HG02678 (cell line): ENCODE data around the gene UBFD1.
"Not testable (repeated sequence)": the region's sequence is repeated elsewhere in the genome, so short reads cannot be mapped to it uniquely, and the experiment has no call there.

Experiments
- ATAC-seq: cut with Tn5 transposase; IDR thresholded peaks from one replicate; pipeline ENCODE4 v1.9.1; 2021; ENCODE audit warnings: mild to moderate bottlenecking, moderate library complexity; ENCODE audit not compliant: unreplicated experiment

The UBFD1 gene, protein sequence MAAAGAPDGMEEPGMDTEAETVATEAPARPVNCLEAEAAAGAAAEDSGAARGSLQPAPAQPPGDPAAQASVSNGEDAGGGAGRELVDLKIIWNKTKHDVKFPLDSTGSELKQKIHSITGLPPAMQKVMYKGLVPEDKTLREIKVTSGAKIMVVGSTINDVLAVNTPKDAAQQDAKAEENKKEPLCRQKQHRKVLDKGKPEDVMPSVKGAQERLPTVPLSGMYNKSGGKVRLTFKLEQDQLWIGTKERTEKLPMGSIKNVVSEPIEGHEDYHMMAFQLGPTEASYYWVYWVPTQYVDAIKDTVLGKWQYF

GRCh38 chr16:23556881-23557778, at the start of gene UBFD1, which contains the start of gene EARS2:
Gene UBFD1, plus strand, starts transcription at chr16:23557727. Its CDS starts 16 bp downstream, at chr16:23557743.
Gene EARS2, minus strand, starts transcription at chr16:23557350. Its CDS starts 7 bp downstream, at chr16:23557343.
- ATAC-seq, result peak; percentile 92

DNA sequence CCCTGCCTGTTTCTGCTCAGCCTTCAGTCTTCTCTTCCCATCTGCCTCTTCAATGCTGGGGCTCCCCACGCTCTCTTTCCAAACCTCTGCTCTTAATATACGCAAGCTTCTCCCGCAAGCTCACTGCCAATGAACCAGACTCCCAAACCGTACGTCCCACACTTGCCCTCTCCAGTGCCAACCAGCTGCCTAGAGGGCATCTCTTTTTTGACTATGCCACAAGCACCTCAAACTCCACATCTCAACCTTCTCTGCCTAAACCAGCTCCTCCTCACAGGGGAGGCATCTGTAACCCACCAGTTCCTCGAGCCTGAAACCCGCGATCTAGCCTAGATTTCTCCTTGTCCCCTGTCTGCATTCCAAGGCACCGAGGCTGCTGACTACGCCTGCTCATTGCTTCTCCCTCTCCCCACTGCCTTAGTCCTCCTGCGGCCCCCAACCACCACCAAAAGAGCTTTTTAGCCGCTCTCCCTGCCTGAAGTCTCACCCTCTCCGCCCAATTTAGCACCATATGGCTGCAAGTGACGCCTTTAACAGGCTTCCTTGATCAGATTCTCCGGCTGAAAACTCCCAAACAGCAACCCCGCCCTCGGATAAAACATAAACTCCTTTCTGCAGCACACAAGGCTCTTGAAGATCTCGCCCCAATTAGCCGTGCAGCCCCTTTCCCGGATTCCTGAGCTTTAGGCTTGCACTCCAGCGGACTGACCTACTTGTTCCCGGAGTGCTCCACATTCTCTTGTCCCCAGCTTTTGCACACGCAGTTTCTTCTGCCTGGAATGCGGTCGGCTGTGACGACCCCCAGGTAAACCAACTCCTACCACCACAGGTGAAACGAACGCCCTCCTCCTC, 48.7 kb upstream of the UBFD1 start:
- no peak for ATAC-seq

DNA sequence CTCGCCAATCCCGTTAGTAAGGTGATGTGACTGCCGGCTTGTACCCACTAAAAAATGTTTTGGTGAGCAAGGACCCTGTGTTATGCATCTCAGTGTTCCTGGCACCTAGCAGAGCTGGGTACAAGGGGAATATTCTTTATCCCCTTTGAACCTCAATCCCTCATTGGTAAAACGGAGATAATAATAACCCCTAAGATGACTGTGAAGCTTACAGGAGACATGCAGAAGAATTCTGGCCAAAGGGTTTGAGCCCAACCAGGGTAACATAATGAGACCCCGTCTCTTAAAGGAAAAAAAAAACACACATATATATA, 48.1 kb upstream of the UBFD1 start:
- ATAC-seq, result no peak

GRCh38 chr16:23509782-23510163, 47.8 kb upstream of the UBFD1 start:
- peak; percentile 13 for ATAC-seq

GRCh38 chr16:23510164-23510914, 47.2 kb upstream of the UBFD1 start, which contains the start of gene GGA2:
Gene GGA2, minus strand, starts transcription at chr16:23510494. Its CDS starts 83 bp downstream, at chr16:23510411.
- peak; percentile 77 for ATAC-seq

GRCh38 chr16:23510915-23511270, 46.6 kb upstream of the UBFD1 start:
- not testable (repeated sequence) for ATAC-seq

GRCh38 chr16:23511731-23512130, 45.8 kb upstream of the UBFD1 start:
- ATAC-seq, result no peak

- ATAC-seq, result no peak
Observed at GRCh38 chr16:23512168-23512695, 45.3 kb upstream of the UBFD1 start.

- no peak for ATAC-seq
Observed at GRCh38 chr16:23514381-23515152, 43.0 kb upstream of the UBFD1 start.

DNA sequence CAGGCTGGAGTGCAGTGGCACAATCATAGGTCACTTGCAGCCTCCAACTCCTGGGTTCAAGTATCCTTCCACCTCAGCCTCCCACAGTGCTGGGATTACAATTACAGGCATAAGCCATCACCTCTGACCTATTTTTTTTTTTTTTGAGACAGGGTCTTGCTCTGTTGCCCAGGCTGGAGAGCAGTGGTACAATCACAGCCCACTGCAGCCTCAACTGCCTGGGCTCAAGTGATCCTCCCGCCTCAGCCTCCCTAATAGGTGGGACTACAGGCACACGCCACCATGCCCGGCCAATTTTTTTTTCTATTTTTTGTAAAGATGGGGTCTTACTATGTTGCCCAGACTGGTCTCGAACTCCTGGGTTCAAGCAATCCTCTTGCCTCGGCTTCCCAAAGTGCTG, 41.6 kb upstream of the UBFD1 start:
- no peak for ATAC-seq

DNA sequence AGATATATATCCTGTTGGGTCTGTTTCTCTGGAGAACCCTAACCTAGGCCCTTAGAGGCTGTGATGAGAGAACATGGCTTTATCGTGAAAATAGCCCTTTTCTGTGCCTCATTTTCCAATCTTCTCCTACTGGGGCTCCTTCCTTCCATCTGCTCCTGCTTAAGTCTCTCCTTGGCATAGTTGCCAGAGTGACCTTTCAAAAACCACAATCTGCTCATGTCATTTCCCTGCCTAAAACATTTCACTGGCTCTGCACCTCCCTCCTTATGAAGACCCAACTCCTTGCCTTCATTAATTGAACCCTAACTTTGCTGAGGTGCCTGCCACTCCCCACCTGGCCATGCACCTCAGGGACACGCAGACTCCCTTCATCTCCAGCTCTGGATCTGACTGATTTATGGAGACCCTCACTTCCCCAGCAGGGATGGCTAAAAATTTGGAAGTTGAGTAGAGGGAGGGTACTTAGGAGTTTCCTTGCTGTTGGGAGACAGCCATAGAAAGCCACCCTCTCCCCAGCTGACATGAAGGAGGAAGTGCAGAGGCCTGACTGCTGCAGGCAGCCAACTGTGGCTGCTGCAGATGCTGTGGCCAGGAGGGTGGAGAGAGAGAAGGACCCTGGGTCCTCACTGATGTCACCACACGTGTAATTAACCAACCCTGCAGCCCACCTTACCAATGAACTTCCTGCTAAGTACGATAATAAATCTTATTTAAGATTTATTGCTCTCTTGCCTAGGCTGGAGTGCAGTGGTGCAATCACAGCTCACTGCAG, 41.0 kb upstream of the UBFD1 start:
- ATAC-seq, result no peak

DNA sequence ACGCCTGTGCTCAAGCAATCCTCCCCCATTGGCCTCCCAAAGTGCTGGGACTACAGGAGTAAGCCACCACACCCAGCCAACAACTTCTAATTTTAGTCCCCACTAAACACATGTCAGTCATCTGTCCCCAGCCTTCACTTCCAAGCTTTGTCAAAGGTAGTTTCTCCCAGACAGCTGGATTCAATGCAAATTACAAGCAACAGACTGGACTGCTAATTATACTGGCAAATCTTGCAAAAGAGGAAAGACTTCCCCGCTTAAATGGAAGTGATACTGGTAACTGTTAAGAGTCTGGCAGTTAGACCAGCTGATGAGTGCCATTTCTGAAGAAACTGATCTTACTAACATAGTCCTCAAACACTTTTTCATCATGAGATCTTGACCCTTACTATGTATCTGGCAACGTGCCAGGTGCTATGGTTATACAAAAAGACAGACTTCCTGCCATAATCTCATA, 39.1 kb upstream of the UBFD1 start:
- ATAC-seq, result peak; percentile 71

GRCh38 chr16:23519282-23519681, 38.2 kb upstream of the UBFD1 start:
- ATAC-seq, result no peak

GRCh38 chr16:23520500-23520899, 37.0 kb upstream of the UBFD1 start:
- no peak for ATAC-seq

DNA sequence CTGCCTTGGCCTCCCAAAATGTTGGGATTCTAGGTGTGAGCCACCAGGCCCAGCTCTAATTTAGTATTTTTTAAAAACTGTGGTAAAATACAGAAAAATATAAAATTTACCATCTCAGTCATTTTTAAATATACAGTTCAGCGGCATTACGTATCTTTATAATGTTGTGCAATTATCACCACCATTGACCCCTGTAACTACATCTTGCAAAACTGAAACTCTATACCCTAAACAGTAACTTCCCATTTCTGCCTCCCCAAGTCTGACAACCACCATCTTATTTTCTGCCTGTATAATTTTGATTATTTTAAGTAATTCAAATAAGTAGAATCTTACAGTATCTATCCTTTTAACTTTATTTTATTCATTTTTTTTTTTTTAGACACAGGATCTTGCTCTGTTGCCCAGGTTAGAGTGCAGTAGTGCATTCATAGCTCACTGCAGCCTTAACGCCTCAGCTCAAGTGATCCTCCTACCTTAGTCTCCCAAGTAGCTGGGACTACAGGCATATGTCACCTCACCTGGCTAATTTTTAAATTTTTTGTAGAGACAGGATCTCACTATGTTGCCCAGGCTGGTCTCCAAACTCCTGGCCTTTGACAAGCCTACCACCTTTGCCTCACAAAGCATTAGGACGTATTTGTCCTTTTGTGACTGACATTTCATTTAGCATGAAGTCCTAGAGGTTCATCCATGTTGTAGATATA, 36.3 kb upstream of the UBFD1 start:
- ATAC-seq, result no peak

DNA sequence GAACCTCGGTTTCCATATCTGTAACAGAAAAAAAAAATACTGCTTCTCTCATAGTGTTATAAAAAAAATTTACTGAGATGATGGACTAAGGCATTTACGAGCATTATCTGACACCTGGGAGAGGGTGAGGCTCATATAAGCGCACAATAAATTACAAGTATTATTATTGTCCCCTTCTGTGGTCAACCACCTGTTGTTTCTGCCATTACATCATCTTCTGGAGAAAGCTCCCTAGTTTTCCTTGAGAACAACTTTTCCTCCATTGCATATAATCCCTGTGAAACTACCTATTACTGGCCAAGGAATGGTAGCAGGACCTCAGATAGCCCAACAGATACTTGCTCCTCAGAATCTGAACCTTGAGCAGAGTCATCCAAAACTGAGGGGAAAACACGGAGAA, 35.6 kb upstream of the UBFD1 start:
- ATAC-seq, result no peak

GRCh38 chr16:23523321-23523720, 34.2 kb upstream of the UBFD1 start:
- ATAC-seq, result no peak

- no peak for ATAC-seq
Observed at GRCh38 chr16:23523876-23524385, 33.6 kb upstream of the UBFD1 start.
